ENCODE results near the gene DOCK1. TPM values are rescaled to one million over a fixed set of nuclear protein-coding genes. Genes with fewer than 3 reads are reported as not detected.

DOCK1 gene
- total RNA-seq, 1 donor from 2014 or later: 72.6 TPM

GRCh38 chr10:127500127-127500526 is 594.9 kb downstream of the DOCK1 start:
- Histone ChIP-seq H3K27me3 (no peaks in the 10 kb centered on the region), H3K9ac (no peak overlapping the region), H3K79me2 (ENCODE audit: low read depth) (no peaks in the 10 kb centered on the region), H3K9me3 (ENCODE audit: low read depth) (no peaks in the 10 kb centered on the region), H3K4me1 (no peaks in the 10 kb centered on the region), H3K4me2 (no peak overlapping the region), H3K36me3 (no peaks in the 10 kb centered on the region), H4K20me1 (ENCODE audit: low read depth) (no peaks in the 10 kb centered on the region), H3K4me3 (no peak overlapping the region), H2AFZ (replicated peaks) (no peak overlapping the region), H3F3A (ENCODE audit: low read depth) (no peaks in the 10 kb centered on the region), H3K27ac (no peak overlapping the region)
- Mint-ChIP-seq H3K4me1 (peaks cover 19% of the 10 kb centered on the region), H3K9me3 (no peaks in the 10 kb centered on the region), H3K27ac (no peak overlapping the region), H3K4me3 (no peak overlapping the region), H3K27me3 (ENCODE audit: insufficient read depth, low read depth) (peaks cover 5% of the 10 kb centered on the region), H3K36me3 (no peaks in the 10 kb centered on the region)
- TF ChIP-seq EZH2phosphoT487 (IDR thresholded peaks at IDR 0.05): no peak
- DNase-seq (ENCODE audit: low spot score): no peak

Other genes with a start within 250 kb of the DOCK1 start
- gene C10orf90, start 234.7 kb upstream of the DOCK1 start, total RNA-seq (ENCODE audit: low replicate concordance): not detected in 2 replicates